Measurements from ENCODE around the gene SENP7.

Gene SENP7

GRCh38 chr3:101521211-101521701, 8.2 kb upstream of the SENP7 start:
- TF ChIP-seq CTCF (IDR thresholded peaks at IDR 0.05; ENCODE audit: insufficient read depth, low read length, missing control alignments) = no peak
- no peak overlapping the region for H3K4me3 ChIP-seq (ENCODE audit: low read depth, low read length)
- POLR2A ChIA-PET = no interaction called here
- CTCF ChIA-PET = interaction anchor here (0.6 kb wide), 1 partner anchor 251 kb away, joined by 4 read pairs; no protein-coding TSS in a partner anchor
- no peak for DNase-seq (ENCODE audit: low read depth, low spot score)

- no peak overlapping the region for H3K4me3 ChIP-seq (ENCODE audit: low read depth, low read length)
- no peak for TF ChIP-seq CTCF (IDR thresholded peaks at IDR 0.05; ENCODE audit: insufficient read depth, low read length, missing control alignments)
- no peak for DNase-seq (ENCODE audit: low read depth, low spot score)
- POLR2A ChIA-PET = no interaction called here
- CTCF ChIA-PET = interaction anchor here (1.0 to 1.3 kb wide), 2 partner anchors 11 to 308 kb away, joined by 3 read pairs; no protein-coding TSS in a partner anchor
These were observed 6.8 kb upstream of the SENP7 start for GRCh38 chr3:101519685-101520365.

GRCh38 chr3:101518421-101518871, 5.4 kb upstream of the SENP7 start:
- TF ChIP-seq CTCF (IDR thresholded peaks at IDR 0.05; ENCODE audit: insufficient read depth, low read length, missing control alignments) = no peak
- ChIA-PET CTCF (interaction anchor here (1.3 kb wide), 1 partner anchor 10 kb away, joined by 3 read pairs; no protein-coding TSS in a partner anchor), POLR2A (no interaction called here)
- no peak for DNase-seq (ENCODE audit: low read depth, low spot score)
- H3K4me3 ChIP-seq (ENCODE audit: low read depth, low read length) = no peak overlapping the region

GRCh38 chr3:101513419-101513986, 491 bp upstream of the SENP7 start:
- peak overlapping the region; percentile 80 for H3K4me3 ChIP-seq (ENCODE audit: low read depth, low read length)
- POLR2A ChIA-PET = interaction anchor here (0.6 kb wide), 1 partner anchor 40 kb away, joined by 3 read pairs; no protein-coding TSS in a partner anchor
- CTCF ChIA-PET = interaction anchor here (1.1 to 1.4 kb wide), 2 partner anchors 9 to 61 kb away, joined by 3 to 5 read pairs; partner anchors contain the start of gene PCNP
- TF ChIP-seq CTCF (IDR thresholded peaks at IDR 0.05; ENCODE audit: insufficient read depth, low read length, missing control alignments) = no peak
- no peak for DNase-seq (ENCODE audit: low read depth, low spot score)

GRCh38 chr3:101512396-101512645, 691 bp downstream of the SENP7 start:
- CTCF ChIA-PET = interaction anchor here (0.7 to 1.6 kb wide), 2 partner anchors 33 to 43 kb away, joined by 3 read pairs; no protein-coding TSS in a partner anchor
- DNase-seq (ENCODE audit: low read depth, low spot score) = no peak
- peak overlapping the region; percentile 80 for H3K4me3 ChIP-seq (ENCODE audit: low read depth, low read length)
- POLR2A ChIA-PET = interaction anchor here (0.6 kb wide), 1 partner anchor 424 kb away, joined by 3 read pairs; no protein-coding TSS in a partner anchor
- TF ChIP-seq CTCF (IDR thresholded peaks at IDR 0.05; ENCODE audit: insufficient read depth, low read length, missing control alignments) = no peak

GRCh38 chr3:101509811-101510210, 3.2 kb downstream of the SENP7 start:
- no peak for DNase-seq (ENCODE audit: low read depth, low spot score)
- POLR2A ChIA-PET = no interaction called here
- TF ChIP-seq CTCF (IDR thresholded peaks at IDR 0.05; ENCODE audit: insufficient read depth, low read length, missing control alignments) = no peak
- CTCF ChIA-PET = interaction anchor here (1.0 to 2.9 kb wide), 2 partner anchors 49 to 63 kb away, joined by 3 to 14 read pairs; partner anchors contain the start of gene PCNP
- no peak overlapping the region for H3K4me3 ChIP-seq (ENCODE audit: low read depth, low read length)
